ENCODE measurements around the gene COX6B2.

DNA sequence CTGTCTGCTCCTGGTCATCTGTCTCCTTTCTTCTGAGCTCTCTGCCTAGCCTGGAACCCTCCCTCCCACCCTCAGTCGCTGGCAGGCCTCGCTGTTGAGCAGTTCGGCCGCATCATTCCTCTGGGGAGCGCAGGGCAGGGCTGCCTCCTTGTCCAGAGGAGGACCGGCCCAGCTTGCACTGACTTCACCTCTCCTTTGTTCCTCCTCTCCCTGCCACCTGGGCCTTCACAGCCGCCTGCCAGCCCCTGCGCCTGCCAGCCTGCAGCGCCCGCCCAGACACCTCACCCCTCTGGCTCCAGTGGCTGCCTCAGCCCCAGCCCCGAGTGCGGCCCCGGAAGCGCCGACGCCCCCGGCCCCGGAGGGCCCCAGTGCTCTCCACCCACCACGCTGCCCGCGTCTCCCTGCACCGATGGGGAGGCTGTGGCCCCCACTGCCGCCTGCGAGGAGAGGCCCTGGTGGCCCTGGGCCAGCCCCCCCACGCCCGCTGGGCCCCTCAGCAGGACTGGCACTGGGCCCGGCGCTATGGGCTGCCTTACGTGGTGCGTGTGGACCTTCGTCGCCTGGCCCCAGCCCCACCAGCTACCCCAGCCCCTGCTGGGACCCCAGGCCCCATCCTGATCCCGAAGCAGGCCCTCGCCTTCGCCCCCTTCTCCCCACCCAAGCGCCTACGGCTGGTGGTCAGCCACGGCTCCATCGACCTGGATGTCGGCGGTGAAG lies 7.6 kb downstream of the COX6B2 start:
- TF ChIP-seq EZH2 (IDR thresholded peaks at IDR 0.05) (no peak), POLR2AphosphoS5 (IDR thresholded peaks at IDR 0.05; ENCODE audit: borderline replicate concordance, low read depth, low read length) (no peak)

All from SK-N-MC (cell line).